Osteoblast (primary cell): ENCODE measurements around the gene RBM48. TPM values are rescaled to one million over a fixed set of nuclear protein-coding genes. Genes with fewer than 3 reads are reported as not detected.
"Not testable (repeated sequence)": the region's sequence is repeated elsewhere in the genome, so short reads cannot be mapped to it uniquely, and the experiment has no call there.

ENCODE experiments used
- DNase-seq: peaks from one replicate; pipeline ENCODE4 v3.0.0; 2011; ENCODE audit warnings: low spot score, mixed read lengths; ENCODE audit not compliant: insufficient read length; ENCODE audit errors: missing footprints
- H2AFZ ChIP-seq: 2 replicates; pipeline ENCODE4 v1.6.0; 2011; ENCODE audit warnings: mild to moderate bottlenecking, low read length
- H3K27ac ChIP-seq: 2 replicates; pipeline ENCODE4 v1.5.1; 2011; ENCODE audit warnings: mild to moderate bottlenecking, low read depth, low read length, moderate library complexity
- H3K27me3 ChIP-seq: 2 replicates; pipeline ENCODE4 v1.6.0; 2012; ENCODE audit warnings: mild to moderate bottlenecking, control low read depth, inconsistent platforms, low read length, moderate library complexity; ENCODE audit not compliant: insufficient read depth
- H3K36me3 ChIP-seq: 2 replicates; pipeline ENCODE4 v1.5.1; 2011; ENCODE audit warnings: mild to moderate bottlenecking, low read length, control low read depth, moderate library complexity; ENCODE audit not compliant: insufficient read depth
- H3K4me1 ChIP-seq: 2 replicates; pipeline ENCODE4 v1.5.1; 2011; ENCODE audit warnings: mild to moderate bottlenecking, low read length, control low read depth, moderate library complexity; ENCODE audit not compliant: insufficient read depth
- H3K4me2 ChIP-seq: 2 replicates; pipeline ENCODE4 v1.6.0; 2011; ENCODE audit warnings: mild to moderate bottlenecking, low read length; ENCODE audit not compliant: insufficient read depth
- H3K4me3 ChIP-seq: fragments of 200-600 bp; sonication (generic); 3 replicates; pipeline ENCODE4 v1.5.1; 2012; ENCODE audit warnings: mild to moderate bottlenecking, low read length, inconsistent platforms; ENCODE audit not compliant: insufficient read depth
- H3K79me2 ChIP-seq: 2 replicates; pipeline ENCODE4 v1.6.0; 2012; ENCODE audit warnings: mild to moderate bottlenecking, low read length, control low read depth, inconsistent platforms; ENCODE audit not compliant: insufficient read depth
- H3K9me3 ChIP-seq: 2 replicates; pipeline ENCODE4 v1.5.1; 2011; ENCODE audit warnings: low read depth, low read length, control low read depth
- H4K20me1 ChIP-seq: 2 replicates; pipeline ENCODE4 v1.6.0; 2012; ENCODE audit warnings: mild to moderate bottlenecking, low read length, control low read depth; ENCODE audit not compliant: insufficient read depth
- total RNA-seq: library from RNA; depleted of rRNA; stranded (reverse); fragments of >200 nt; gene quantifications from 2 replicates; pipeline ENCODE4 v1.2.3, GENCODE V29; 2012
- TF ChIP-seq, protein P1 (sequence below): IDR thresholded peaks from 2 replicates; pipeline ENCODE4 v1.5.1; 2011; ENCODE audit warnings: mild to moderate bottlenecking, low read depth, low read length, moderate library complexity; ENCODE audit errors: extremely low read depth

The RBM48 gene
- total RNA-seq, 1 donor: 11.2 TPM

DNA sequence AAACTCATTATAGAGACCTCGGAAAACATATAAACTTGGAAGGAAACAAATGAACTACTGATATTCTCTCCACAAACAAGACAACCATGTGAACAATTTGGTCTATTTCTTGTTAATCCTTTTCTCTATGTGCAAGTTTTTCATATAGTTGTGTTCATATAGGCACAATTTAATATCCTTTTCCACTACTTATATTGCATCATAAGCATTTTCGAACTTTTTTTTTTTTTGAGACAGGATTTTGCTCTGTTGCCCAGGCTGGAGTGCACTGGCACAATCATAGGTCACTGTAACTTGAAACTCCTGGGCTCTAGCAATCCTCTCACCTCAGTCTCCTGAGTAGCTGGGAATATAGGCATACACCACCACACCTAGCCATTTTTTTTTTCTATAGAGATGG, 5.5 kb upstream of the RBM48 start:
- TF ChIP-seq, protein P1, sequence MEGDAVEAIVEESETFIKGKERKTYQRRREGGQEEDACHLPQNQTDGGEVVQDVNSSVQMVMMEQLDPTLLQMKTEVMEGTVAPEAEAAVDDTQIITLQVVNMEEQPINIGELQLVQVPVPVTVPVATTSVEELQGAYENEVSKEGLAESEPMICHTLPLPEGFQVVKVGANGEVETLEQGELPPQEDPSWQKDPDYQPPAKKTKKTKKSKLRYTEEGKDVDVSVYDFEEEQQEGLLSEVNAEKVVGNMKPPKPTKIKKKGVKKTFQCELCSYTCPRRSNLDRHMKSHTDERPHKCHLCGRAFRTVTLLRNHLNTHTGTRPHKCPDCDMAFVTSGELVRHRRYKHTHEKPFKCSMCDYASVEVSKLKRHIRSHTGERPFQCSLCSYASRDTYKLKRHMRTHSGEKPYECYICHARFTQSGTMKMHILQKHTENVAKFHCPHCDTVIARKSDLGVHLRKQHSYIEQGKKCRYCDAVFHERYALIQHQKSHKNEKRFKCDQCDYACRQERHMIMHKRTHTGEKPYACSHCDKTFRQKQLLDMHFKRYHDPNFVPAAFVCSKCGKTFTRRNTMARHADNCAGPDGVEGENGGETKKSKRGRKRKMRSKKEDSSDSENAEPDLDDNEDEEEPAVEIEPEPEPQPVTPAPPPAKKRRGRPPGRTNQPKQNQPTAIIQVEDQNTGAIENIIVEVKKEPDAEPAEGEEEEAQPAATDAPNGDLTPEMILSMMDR: no peak
- peaks cover 27% of the 10 kb centered on the region for H3K79me2 ChIP-seq

DNA sequence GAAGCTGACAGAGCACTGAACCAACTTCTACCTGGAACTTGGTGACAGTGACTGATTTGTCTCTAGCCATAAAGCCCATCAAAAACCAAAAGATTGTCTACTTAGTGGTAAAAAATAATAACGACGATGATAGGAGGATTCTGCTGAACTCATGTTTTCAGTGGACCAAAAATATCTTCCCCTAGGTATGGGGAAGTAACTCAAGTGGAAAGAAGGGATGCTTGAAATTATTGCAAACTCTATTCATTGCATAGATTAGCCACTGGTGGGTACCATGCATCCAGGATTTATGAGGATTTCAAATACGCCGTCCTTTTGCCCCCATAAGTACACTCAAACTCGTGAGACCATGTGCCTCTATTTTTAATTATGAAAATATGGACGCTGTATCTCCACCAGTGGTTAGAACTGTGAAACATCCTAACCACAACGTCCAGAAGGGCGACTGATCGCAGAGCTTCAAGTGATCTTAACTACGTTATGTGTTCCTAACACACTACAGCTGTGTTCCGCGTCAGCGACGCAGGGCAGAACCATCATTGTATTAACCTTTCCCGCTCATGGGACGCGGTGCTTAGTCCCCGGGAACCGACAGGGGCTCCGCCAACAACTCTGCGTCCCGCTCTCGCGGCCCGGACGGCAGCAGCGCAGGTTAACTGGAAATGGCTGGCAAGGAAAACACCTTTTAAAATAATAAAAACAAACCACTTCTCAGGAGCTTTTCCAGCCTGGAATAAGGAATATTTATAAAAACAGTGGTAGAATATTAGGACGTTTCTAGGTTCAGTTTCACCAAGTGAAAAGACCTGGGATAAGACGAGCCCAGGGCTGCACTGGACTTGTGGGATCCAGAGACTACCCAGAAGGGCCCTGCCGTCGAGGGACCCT, 1.1 kb upstream of the RBM48 start:
- peaks cover 7% of the 10 kb centered on the region for H3K36me3 ChIP-seq
- peak; percentile 91 for DNase-seq
- peak overlapping the region; percentile 95 for H3K4me2 ChIP-seq
- no peaks in the 10 kb centered on the region for H3K27me3 ChIP-seq
- H3K4me1 ChIP-seq: peaks cover 11% of the 10 kb centered on the region
- TF ChIP-seq, protein P1: peak; percentile 8
- no peaks in the 10 kb centered on the region for H3K9me3 ChIP-seq
- peak overlapping the region; percentile 90 for H3K4me3 ChIP-seq
- H2AFZ ChIP-seq: peak overlapping the region; percentile 93
- peak overlapping the region; percentile 59 for H3K27ac ChIP-seq
- no peaks in the 10 kb centered on the region for H4K20me1 ChIP-seq
- H3K79me2 ChIP-seq: peaks cover 44% of the 10 kb centered on the region

More for the DNA sequence above, 5.5 kb upstream of the RBM48 start:
- H4K20me1 ChIP-seq: no peaks in the 10 kb centered on the region
- DNase-seq: no peak
- no peaks in the 10 kb centered on the region for H3K36me3 ChIP-seq
- no peaks in the 10 kb centered on the region for H3K27me3 ChIP-seq
- no peak overlapping the region for H3K27ac ChIP-seq
- H2AFZ ChIP-seq: no peak overlapping the region
- no peaks in the 10 kb centered on the region for H3K9me3 ChIP-seq
- peaks cover 5% of the 10 kb centered on the region for H3K4me1 ChIP-seq
- no peak overlapping the region for H3K4me2 ChIP-seq
- H3K4me3 ChIP-seq: no peak overlapping the region

DNA sequence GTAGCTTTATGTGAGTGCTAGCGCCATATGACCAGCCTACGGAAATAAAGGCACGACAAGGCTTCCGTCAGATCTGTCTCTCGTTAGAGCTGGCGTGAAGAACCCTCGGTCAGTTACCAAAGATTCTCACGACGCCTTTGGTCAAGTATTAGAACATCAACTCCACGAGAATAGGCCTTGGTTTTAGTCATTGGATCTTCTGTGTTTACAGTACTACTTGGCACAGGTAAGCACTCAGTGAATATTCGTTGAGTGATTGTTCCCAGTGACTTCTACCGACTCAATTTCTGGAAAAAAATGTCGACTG, 316 bp downstream of the RBM48 start:
- Histone ChIP-seq H2AFZ (peak overlapping the region; percentile 99), H3K9me3 (no peaks in the 10 kb centered on the region), H3K27me3 (no peaks in the 10 kb centered on the region), H3K4me1 (peaks cover 11% of the 10 kb centered on the region), H3K4me3 (peak overlapping the region; percentile 90), H3K27ac (peak overlapping the region; percentile 97), H4K20me1 (no peaks in the 10 kb centered on the region), H3K79me2 (peaks cover 40% of the 10 kb centered on the region), H3K36me3 (peaks cover 21% of the 10 kb centered on the region), H3K4me2 (peak overlapping the region; percentile 77)
- peak; percentile 38 for DNase-seq
- TF ChIP-seq, protein P1: no peak

DNA sequence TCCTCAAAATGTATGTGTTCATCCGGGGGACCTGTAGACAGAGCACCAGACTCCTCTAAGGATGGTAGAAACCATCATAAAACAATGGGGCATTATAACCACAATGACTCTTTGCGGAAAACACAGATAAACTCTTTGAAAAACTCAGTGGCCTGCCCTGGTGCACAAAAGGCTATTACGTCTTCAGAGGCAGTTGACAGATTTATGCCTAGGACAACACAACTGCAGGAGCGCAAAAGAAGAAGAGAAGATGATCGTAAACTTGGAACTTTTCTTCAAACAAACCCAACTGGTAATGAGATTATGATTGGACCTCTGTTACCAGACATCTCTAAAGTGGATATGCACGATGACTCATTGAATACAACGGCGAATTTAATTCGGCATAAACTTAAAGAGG, 6.0 kb downstream of the RBM48 start:
- TF ChIP-seq, protein P1: no peak
- H3K4me1 ChIP-seq: peaks cover 1% of the 10 kb centered on the region
- H2AFZ ChIP-seq: no peak overlapping the region
- peaks cover 7% of the 10 kb centered on the region for H3K79me2 ChIP-seq
- no peak overlapping the region for H3K27ac ChIP-seq
- no peak overlapping the region for H3K4me2 ChIP-seq
- H3K4me3 ChIP-seq: no peak overlapping the region
- no peaks in the 10 kb centered on the region for H3K27me3 ChIP-seq
- H3K36me3 ChIP-seq: peaks cover 56% of the 10 kb centered on the region
- H3K9me3 ChIP-seq: no peaks in the 10 kb centered on the region
- DNase-seq: no peak
- H4K20me1 ChIP-seq: no peaks in the 10 kb centered on the region

DNA sequence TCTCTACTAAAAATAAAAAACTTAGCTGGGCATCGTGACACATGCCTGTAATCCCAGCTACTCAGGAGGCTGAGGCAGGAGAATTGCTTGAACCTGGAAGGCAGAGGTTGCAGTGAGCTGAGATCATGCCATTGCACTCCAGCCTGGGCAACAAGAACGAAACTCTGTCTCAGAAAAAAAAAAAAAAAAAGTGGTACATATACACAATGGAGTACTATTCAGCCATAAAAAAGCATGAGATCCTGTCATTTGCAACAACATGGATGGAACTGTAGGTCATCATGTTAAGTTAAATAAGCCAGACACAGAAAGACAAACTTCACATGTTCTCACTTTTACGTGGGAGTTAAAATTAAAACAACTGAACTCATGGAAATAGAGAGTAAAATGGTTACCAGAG, 14.9 kb downstream of the RBM48 start:
- H3K4me3 ChIP-seq, H3K79me2 ChIP-seq, H3K36me3 ChIP-seq, H3K9me3 ChIP-seq, H2AFZ ChIP-seq, H3K4me2 ChIP-seq, H4K20me1 ChIP-seq, H3K4me1 ChIP-seq, DNase-seq, H3K27me3 ChIP-seq, H3K27ac ChIP-seq: not testable (repeated sequence)

DNA sequence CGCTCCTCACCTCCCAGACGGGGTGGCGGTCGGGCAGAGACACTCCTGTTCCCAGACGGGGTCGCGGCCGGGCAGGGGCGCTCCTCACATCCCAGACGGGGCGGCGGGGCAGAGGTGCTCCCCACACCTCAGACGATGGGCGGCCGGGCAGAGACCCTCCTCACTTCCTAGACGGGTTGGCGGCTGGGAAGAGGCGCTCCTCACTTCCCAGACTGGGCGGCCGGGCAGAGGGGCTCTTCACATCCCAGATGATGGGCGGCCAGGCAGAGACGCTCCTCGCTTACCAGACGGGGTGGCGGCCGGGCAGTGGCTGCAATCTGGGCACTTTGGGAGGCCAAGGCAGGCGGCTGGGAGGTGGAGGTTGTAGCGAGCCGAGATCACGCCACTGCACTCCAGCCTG, 16.5 kb downstream of the RBM48 start:
- H2AFZ ChIP-seq, H3K36me3 ChIP-seq, H4K20me1 ChIP-seq, H3K4me3 ChIP-seq, H3K9me3 ChIP-seq, H3K4me2 ChIP-seq, H3K27me3 ChIP-seq, H3K4me1 ChIP-seq, H3K27ac ChIP-seq, H3K79me2 ChIP-seq, DNase-seq: not testable (repeated sequence)
